Ureter (tissue), 1 donor: ENCODE data around the gene NUP35. TPM values are rescaled to one million over a fixed set of nuclear protein-coding genes. Genes with fewer than 3 reads are reported as not detected.
"Not testable (repeated sequence)": the region's sequence is repeated elsewhere in the genome, so short reads cannot be mapped to it uniquely, and the experiment has no call there.

ENCODE experiments used
- DNase-seq: peaks from one replicate; pipeline ENCODE4 v3.0.0-alpha.2; 2020; ENCODE audit warnings: low spot score
- total RNA-seq: library from RNA; stranded (reverse); gene quantifications from one replicate; pipeline ENCODE4 v1.2.4, GENCODE V29; 2023
- donor health status: DM: yes; HTN: yes; CAD: no.

NUP35 gene
- total RNA-seq, 1 donor from 2014 or later = 27.9 TPM

DNA sequence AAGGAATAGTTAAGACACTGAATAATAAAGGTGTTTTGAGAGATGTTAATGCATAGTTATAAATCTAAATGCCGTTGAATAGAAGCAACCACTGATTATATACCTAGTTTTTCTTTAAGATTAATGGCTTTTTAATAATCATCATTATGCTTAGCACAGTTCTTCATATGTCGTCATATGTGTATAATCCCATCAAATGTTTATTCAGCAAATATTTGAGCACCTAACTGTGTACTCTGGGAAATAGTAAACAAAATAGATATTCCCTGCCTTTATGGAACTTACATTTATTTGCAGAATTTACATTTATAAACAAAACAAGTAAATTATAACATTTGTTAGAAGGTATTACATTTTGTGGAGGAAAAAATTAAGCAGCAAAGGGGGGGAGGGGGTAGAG, 9.8 kb downstream of the NUP35 start:
- no peak for DNase-seq

DNA sequence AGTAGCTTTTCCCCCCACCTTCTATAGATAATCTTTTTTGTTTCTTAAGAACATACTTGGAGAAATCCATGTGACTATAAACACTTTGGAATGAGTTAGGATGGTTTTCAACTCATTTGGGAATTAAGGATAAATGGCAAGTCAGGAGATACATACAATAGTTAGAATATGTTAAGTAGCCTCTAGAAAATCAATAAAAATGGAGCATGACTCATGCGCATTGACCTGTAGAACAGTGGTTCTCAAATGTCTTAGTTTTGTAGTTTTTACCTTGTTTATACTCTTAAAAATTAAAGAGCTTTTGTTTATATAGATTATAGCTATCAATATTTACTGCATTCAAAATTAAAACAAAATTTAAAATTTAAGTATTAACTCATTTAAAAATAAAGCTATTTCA, 24.7 kb downstream of the NUP35 start:
- no peak for DNase-seq

DNA sequence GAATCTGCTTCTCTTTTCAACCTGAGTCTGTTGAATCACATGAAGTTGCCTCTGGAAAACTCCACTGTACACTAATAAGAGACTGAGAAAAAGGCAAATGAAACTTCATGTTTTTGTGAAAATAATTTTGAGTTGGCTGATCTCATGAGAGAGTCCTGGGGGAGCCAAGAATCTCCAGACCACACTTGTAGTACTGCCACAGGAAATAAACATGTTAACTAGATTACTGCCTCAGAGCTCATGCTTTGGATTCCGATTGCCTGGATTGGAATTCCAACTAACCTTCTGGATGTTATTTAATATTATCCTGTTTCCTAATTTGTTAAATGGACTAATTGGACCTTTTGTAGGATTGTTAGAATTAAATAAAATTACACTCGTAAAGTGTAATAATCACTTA, 25.2 kb downstream of the NUP35 start:
- DNase-seq = no peak

DNA sequence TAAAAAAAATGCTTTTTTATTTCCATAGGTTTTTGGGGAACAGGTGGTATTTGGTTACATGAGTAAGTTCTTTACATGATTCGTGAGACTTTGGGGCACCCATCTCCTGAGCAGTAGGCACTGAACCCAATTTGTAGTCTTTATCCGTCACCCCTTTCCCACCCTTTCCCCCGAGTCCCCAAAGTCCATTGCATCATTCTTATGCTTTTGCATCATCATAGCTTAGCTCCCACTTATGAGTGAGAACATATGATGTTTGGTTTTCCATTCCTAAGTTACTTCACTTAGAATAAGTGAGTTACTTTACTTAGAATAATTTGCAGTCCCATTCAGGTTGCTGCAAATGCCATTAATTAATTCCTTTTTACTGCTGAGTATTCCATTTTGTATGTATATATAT, 28.0 kb downstream of the NUP35 start:
- not testable (repeated sequence) for DNase-seq

DNA sequence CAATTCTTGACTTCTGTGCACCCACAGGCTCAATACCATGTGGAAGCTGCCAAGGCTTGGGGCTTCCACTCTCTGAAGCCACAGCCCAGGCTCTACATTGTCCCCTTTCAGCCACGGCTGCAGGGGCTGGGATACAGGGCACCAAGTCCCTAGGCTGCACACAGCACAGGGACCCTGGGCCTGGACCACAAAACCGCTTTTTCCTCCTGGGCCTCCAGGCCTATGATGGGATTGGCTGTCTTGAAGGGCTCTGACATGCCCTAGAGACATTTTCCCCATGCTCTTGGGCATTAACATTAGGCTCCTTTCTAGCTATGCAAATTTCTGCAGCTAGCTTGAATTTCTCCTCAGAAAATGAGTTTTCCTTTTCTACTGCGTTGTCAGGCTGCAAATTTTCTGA, 29.7 kb downstream of the NUP35 start:
- DNase-seq = no peak

DNA sequence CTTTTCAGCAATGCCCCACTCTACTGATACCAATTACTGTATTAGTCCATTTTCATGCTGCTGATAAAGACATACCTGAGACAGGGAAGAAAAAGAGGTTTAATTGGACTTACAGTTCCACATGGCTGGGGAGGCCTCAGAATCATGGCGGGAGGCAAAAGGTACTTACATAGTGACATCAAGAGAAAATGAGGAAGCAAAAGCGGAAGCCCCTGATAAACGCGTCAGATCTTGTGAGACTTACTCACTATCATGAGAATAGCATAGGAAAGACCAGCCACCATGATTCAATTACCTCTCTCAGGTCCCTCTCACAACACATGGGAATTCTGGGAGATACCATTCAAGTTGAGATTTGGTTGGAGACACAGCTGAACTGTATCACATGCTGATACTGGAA, 30.5 kb downstream of the NUP35 start:
- DNase-seq = not testable (repeated sequence)

DNA sequence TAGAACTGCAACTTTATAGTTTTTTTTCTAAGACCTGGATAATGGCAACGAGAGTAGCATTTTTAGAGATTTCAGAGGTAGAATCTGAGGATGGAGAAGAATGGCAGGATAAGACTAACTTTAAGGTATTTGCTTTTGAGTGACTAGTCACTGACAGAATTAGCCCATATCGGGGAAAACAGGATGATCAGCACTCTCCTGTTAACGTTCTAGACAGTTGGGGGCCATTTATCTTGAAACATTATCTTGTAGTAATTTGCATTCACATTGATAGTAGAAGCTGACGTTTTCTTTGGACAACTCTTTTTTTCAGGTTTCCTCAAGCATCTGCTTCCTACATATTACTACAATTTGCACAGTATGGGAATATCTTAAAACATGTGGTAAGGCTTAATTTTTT, 32.9 kb downstream of the NUP35 start:
- DNase-seq = no peak

DNA sequence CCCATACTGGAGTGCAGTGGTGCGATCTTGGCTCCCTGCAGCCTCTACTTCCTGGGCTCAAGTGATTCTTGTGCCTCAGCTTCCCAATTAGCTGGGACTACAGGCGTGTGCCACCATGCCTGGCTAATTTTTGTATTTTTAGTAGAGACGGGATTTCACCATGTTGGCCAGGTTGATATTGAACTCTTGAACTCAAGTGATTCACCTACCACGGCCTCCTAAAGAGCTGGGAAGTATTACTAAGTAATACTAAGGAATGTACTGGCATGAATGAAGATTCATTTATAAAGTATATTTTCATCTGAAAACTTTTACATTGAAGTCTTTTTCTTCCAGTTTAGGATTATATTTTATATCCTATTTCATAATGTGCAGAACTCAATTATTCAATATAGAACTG, 38.1 kb downstream of the NUP35 start:
- no peak for DNase-seq

DNA sequence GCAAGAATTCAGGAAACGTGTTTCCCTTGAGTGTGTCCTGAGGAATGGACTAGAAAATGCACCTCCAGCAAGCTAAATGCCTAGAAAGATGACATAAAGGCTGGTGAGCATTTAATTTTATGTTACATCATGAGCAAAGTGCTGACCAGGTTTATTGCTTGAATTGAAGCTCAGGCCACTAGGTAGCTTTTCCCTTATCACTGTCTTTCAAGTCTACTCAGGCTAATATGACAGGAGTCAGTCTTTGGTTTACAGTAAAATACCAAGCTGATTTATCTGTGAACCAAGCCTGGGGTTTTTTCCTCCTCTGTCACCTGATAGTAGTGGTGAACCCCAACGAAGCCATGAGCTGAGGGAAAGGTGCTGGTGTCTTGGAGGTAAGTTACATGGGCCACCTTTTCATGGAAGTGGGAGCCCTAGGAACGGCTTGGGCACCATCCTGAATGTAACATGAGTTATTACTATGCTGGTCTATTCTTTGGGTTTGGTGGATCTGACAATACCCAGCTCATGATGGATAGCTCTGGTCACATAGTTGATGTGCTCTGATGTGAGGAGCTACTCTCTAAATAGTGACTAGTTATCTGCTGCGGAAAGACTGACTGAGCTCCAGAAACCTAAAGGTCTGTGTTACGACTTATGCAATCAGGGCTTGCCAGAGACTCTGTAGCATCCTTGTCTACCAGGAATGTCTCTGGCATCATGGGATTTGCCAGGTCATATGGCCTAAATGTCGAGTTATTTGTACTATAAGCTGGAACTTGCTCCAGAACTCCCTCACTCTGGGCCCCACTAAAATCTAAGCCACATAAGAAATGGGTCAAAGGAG, 39.8 kb downstream of the NUP35 start:
- DNase-seq = no peak

DNA sequence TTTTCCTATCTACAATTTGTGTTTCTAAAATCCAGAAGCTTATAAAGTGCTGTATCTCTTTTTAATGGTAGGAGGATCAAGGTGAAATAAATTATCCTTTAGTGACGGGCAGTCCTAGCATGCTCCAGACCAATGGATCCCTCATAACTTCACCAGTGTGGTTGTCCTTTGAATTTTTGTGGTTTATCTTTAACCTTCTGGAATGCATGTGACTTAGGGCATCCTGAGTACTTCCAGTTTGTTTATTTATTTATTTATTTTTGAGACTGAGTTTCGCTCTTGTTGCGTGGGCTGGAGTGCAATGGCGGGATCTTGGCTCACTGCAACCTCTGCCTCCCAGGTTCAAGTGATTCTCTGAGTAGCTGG, 40.4 kb downstream of the NUP35 start:
- DNase-seq = no peak

DNA sequence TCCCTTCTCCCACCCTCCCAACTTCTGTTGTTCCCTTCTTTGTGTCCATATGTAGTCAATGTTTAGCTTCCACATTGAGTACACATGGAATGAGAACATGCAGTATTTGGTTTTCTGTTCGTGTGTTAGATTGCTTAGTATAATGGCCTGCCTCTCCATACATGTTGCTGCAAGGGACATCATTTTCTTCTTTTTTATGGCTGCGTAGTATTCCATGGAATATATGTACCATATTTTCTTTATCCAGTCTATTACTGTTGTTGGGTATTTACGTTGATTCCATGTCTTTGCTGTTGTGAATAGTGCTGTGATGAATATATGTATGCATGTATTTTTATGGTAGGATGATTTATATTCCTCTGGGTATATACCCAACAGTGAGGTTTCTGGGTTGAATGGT, 42.0 kb downstream of the NUP35 start:
- no peak for DNase-seq

DNA sequence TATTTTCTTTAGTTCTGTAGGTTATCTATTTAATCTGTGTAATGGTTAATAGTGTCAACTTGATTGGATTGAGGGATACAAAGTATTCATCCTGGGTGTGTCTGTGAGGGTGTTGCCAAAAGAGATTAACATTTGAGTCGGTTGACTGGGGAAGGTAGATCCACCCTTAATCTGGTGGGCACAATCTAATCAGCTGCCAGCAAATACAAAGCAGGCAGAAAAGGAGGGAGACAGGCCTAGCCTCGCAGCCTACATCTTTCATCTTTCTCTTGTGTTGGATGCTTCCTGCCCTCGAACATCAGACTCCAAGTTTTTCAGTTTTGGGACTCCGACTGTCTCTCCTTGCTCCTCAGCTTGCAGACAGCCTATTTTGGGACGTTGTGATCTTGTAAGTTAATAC, 42.7 kb downstream of the NUP35 start:
- not testable (repeated sequence) for DNase-seq

DNA sequence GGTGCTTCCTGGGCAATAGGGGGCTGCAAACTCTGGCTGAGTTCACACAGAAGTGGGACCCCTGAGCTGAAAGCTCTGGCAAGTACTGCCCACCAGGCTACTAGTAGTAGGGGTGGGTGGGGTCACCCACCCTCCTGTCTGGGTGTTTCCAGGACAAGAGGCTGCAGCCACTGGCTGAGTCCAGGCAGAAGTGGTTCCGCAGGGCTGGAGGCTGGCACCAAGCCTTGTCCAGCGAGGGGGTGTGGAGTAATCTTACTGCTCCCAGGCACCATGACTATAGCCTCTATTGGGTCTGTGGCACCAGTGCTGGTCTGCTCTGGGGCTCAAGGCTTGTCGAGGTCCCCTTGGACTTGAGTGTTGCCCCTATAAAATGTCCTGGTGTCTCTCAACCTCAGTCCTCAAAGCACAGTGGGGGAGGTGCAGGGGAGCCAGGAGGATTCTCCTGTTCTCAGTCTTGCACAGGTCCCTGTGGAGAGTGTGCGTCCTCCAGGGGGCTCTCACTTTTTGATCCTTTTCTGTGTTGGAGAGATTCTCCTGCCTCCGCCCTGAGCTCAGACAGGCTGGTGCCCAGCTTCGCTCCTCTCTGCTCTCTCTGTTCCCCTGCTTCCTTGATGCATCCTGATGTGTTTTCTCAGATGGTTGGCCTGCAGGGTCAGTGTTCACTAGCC, 48.1 kb downstream of the NUP35 start:
- DNase-seq = no peak

DNA sequence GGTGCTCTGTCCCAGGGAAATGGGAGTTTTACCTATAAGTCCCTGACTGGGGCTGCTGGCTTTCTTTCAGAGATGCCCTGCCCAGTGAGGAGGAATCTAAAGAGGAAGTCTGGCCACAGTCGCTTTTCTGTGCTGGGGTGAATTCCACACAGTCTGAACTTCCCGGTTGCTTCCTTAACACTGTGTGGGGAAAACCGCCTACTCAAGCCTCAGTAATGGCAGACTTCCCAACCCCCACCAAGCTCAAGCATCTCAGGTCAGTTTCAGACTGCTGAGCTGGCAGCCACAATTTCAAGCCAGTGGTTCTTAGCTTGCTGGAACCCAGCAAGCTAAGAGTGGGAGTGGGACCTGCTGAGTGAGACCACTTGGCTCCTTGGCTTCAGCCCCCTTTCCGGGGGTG, 54.9 kb downstream of the NUP35 start:
- no peak for DNase-seq

DNA sequence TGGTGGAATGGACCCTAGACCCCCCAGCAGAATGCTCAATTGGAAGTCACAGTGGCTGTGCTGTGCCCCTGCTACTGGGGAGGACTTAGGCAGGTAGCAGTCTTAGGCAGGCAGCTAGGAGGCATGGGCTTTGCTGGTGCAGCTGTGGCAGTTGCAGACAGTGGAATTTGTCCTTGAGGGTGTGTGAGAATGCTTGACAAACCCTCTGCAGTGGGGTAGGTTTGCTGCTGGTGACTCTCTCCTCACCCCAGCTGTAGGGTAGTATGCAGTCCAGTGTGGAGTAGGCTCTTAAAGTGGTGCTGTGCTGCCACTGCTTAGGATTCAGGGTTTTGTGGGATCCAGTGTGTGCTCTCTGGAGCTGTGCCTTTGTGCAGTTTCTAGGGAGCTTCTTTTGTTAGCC, 61.3 kb downstream of the NUP35 start:
- DNase-seq = no peak

DNA sequence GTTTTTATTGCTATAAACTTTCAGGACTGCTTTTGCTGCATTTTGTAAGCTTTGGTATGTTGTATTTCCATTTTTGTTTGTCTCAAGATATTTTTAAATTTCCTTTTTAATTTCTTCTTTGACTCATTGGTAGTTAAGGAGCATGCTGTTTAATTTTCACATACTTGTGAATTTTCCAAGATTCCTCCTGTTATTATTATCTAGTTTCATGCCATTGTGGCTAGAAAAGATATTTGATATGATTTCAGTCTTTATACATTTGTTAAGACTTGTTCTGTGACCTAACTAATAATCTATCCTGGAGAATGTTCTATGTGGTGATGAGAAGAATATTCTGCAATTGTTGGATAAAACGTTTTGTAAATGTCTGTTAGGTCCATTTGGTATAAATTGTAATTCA, 62.1 kb downstream of the NUP35 start:
- no peak for DNase-seq

DNA sequence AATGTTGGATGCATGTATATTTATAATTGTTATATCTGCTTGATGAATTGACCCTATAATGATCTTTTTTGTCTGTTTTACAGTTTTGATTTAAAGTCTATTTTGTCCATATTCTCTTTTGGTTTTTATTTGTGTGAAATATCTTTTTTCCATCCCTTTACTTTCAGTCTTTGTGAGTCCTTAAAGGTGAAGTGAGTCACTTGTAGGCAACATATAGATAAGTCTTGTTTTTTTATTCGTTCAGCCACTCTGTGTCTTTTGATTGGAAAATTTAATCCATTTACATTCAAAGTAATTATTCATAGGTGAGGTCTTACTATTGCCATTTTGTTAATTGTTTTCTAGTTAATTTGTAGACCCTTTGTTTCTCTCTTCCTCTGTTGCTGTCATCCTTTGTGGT, 62.5 kb downstream of the NUP35 start:
- no peak for DNase-seq

DNA sequence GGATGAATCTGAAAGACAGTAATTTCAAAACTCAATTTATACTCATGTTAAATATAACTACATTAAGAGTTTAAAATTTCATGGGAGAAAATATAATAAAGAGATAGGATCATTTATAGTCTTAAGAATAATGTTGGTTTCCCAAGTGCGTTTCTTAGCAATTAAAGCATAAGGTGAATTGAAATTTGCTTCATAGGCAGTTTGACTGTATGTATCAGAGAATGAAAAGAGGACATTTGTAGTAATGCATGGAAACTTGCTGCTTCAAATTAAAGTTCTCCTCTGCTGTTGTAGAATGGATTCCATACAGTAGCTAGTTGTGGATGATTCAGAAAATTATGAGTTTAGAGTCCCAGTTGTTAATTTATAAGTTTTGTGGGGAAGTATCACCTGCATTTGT, 68.1 kb downstream of the NUP35 start:
- no peak for DNase-seq

DNA sequence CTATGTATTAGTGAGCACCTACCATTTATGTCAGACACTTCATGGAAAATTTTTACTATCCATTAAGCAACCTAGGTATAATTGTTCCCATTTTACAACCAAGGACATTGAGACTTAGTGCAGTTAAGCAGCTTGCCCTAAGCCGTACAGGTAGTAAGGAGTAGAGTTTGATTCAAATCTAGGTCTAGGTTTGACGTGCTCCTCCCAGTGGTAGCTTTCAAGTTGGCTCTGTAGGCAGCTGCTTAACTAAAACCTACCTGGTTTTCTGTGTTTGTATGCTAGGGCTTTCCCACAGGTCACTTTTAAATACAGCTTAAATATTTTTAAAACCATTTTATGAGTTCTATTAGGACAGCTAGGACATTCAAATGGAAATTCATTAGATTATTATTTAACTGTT, 69.7 kb downstream of the NUP35 start:
- no peak for DNase-seq

DNA sequence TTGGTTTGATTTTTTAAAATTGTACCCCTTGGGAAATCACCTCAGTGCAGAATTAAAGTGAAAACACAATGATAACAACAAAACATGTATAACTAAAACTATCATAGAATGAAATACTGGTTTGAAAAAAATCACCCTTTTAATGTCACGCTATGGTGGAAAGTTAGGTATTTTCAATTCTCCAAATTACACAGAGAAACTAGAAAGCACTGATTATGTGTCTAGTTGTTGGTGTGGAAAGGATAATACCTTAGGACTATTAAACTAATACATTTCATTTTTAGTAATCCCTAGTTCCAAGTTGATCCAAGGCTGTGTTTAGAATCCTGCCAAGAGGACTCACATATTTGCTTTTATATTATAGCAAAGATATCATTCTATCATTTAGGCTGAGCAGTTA, 71.2 kb downstream of the NUP35 start:
- DNase-seq = no peak

DNA sequence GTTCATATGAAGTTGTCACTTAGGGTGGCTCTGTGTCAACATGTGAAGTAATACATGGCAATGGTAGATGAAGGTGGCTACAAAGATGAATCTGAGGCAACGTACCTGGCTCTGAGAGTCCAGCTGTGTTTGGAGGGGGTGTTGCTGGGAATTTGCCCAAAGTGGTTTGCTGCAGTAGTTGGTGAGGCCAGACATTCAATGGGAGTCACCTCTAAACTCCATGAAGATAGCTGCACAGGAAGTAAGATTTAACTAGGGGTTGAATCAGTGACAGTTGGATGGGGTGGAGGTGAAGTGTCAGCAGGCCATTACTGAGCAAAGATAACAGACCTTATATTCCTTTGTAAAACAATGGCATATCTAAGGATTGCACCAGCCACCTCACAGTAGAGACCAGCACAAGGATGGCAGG, 71.8 kb downstream of the NUP35 start:
- no peak for DNase-seq

DNA sequence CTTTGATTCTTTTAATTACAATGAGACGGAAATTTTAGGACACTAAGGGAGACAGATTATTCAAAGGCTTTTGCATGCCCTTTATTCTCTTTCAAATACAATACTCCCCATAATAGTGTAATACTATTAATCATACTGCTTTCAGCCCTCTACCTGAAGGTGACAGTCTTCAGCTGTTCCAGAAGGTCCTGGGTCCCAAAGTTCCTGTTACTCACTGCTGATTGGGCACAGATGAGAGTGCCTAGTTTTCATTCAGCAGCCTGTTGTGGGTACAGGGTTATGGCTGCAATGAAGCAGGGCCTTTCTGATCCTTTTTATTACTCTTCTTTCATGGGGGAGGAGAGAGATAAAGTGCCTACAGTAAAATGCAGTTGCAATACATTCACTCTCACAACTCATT, 80.2 kb downstream of the NUP35 start:
- DNase-seq = no peak

DNA sequence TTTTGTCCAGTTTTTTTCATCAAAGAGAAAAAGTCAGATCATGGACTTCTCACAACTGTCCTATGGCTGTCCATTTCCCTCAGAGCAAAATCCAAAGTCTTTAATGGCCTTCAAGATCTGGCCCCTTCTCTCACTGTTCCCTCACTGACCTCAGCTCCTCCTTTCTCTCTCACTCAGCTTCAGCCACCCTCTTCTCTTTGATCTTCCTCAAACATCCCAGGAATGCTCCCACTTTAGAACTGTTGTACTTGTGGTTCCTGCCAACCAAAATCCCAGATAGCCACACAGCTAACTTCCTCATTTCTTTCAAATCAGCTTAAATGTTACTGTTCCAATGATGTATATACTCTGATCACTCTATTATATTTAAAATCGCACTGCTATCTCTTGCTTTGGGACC, 82.9 kb downstream of the NUP35 start:
- DNase-seq = no peak
